GM10248 (cell line): Measurements from ENCODE around the gene RIOK3.

Experiments used
- CTCF ChIA-PET: fragments of 300-600 bp; sonication (Branson Sonifier 250); formaldehyde crosslinking; extraction: SDS; loops from one replicate; lab custom pipeline; 2021; ENCODE audit warnings: antibody characterized with exemption; lab: Yijun Ruan, JAX
- POLR2A ChIA-PET: fragments of 350-650 bp; sonication (Branson Sonifier 250); formaldehyde crosslinking; extraction: SDS; loops from one replicate; lab custom pipeline; 2020; ENCODE audit warnings: antibody characterized with exemption; lab: Yijun Ruan, JAX
- DNase-seq: peaks from one replicate; pipeline ENCODE4 v3.0.0; 2012; ENCODE audit errors: extremely low spot score
- TF ChIP-seq, protein P1 (sequence below): IDR thresholded peaks from 2 replicates; pipeline ENCODE4 v1.5.1; 2012; ENCODE audit warnings: mild to moderate bottlenecking, low read depth; ENCODE audit errors: extremely low read depth, missing control alignments, control extremely low read depth

Gene RIOK3, protein sequence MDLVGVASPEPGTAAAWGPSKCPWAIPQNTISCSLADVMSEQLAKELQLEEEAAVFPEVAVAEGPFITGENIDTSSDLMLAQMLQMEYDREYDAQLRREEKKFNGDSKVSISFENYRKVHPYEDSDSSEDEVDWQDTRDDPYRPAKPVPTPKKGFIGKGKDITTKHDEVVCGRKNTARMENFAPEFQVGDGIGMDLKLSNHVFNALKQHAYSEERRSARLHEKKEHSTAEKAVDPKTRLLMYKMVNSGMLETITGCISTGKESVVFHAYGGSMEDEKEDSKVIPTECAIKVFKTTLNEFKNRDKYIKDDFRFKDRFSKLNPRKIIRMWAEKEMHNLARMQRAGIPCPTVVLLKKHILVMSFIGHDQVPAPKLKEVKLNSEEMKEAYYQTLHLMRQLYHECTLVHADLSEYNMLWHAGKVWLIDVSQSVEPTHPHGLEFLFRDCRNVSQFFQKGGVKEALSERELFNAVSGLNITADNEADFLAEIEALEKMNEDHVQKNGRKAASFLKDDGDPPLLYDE

GRCh38 chr18:23452728-23453679 is at the start of gene RIOK3:
Gene RIOK3, plus strand, starts transcription at chr18:23453287. Its CDS starts 153 bp downstream, at chr18:23453440.
- DNase-seq = peak; percentile 98
- TF ChIP-seq, protein P1, sequence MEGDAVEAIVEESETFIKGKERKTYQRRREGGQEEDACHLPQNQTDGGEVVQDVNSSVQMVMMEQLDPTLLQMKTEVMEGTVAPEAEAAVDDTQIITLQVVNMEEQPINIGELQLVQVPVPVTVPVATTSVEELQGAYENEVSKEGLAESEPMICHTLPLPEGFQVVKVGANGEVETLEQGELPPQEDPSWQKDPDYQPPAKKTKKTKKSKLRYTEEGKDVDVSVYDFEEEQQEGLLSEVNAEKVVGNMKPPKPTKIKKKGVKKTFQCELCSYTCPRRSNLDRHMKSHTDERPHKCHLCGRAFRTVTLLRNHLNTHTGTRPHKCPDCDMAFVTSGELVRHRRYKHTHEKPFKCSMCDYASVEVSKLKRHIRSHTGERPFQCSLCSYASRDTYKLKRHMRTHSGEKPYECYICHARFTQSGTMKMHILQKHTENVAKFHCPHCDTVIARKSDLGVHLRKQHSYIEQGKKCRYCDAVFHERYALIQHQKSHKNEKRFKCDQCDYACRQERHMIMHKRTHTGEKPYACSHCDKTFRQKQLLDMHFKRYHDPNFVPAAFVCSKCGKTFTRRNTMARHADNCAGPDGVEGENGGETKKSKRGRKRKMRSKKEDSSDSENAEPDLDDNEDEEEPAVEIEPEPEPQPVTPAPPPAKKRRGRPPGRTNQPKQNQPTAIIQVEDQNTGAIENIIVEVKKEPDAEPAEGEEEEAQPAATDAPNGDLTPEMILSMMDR = no peak
- CTCF ChIA-PET = interaction anchor here (0.7 to 1.5 kb wide), 7 partner anchors 18 to 134 kb away, joined by 3 to 6 read pairs (median 3); no protein-coding TSS in a partner anchor
- POLR2A ChIA-PET = no interaction called here

DNA sequence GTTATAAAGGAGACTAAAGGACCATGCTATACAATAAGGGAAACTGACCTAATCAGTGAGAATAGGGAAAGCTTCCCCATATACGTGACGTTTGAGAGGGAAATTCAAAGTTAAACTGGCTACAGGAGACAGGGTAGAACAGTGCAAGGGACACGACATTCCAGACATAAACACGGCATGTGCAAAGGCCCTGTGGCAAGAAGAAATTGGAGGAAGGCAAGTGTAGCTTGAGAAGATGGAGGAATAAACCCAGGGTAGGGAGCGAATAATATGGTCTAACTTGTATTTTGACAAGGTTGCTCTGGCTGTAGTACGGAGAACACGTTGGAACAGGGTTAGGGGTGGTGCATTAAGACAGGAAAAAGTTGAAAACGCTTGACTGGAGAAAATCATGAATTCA is 49.8 kb upstream of the RIOK3 start:
- CTCF ChIA-PET = interaction anchor here (0.9 to 1.3 kb wide), 2 partner anchors 8 to 605 kb away, joined by 3 to 7 read pairs; no protein-coding TSS in a partner anchor
- POLR2A ChIA-PET = no interaction called here
- no peak for DNase-seq
- TF ChIP-seq, protein P1 = no peak

- CTCF ChIA-PET = interaction anchor here (1.1 to 3.3 kb wide), 8 partner anchors 10 to 606 kb away, joined by 3 to 15 read pairs (median 4); no protein-coding TSS in a partner anchor
- POLR2A ChIA-PET = interaction anchor here (0.7 kb wide), 1 partner anchor 37 kb away, joined by 8 read pairs; no protein-coding TSS in a partner anchor
- no peak for DNase-seq
- TF ChIP-seq, protein P1 = no peak
These were observed 47.5 kb upstream of the RIOK3 start for GRCh38 chr18:23405636-23406035.

DNA sequence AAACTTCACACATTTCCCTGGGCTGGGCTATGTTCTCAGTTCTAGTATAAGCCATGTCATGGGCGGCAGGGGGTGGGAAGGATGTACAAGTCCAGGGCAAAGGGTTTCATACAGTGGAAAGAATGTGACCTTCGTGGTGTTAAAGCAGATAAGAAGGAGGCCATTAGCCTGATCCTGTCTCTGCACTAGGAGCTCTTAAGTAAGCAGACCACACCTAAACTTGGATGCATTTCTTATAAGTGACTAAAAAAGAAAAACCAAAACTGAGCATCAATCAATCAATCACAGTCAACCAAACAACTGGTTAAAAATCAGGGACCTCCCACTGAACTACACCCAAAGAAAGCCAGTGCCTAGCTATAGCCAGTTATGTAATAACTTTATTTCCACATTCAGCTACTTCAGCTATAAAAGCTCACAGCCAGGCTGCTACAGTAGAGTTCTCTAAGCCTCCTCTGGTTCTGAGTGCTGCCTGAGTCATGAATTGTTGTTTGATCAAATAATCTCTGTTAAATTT is 46.8 kb upstream of the RIOK3 start:
- ChIA-PET CTCF (interaction anchor here (1.1 to 3.3 kb wide), 7 partner anchors 10 to 606 kb away, joined by 3 to 15 read pairs (median 5); no protein-coding TSS in a partner anchor), POLR2A (no interaction called here)
- DNase-seq = no peak
- TF ChIP-seq, protein P1 = no peak

DNA sequence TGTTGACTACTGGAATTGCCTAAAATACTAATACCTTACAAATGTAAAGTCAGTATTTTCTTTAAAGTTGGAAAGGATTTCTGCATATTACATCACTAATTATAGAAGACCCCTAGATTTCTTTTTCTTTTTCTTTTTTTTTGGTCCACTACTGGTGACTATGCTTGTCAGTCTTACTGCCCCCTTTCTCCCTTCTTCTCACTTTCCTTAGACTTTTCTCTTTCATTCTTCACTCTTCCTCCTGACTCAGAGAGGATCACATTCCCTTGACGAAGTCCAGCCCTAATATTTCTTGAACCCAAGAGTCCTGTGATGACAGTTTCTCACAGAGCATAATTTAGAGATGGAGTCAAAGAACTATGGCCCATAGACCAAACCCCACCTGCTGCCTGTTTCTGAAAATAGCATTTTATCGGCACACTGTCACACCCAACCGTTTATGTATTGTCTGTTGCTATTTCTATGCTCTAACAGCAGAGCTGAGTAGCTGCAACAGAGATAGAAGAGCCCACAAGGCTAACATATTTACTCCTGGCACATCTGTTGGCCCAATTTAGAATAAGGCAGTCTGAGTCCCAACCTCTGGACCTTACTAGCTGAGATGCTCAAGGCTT is 40.6 kb upstream of the RIOK3 start:
- DNase-seq = no peak
- CTCF ChIA-PET = interaction anchor here (0.7 to 5.1 kb wide), 31 partner anchors 8 to 619 kb away, joined by 3 to 43 read pairs (median 4); no protein-coding TSS in a partner anchor
- TF ChIP-seq, protein P1 = no peak
- POLR2A ChIA-PET = no interaction called here
